HEK293 (cell line): ENCODE measurements around the gene PPFIA1.

ENCODE experiments used
- CTCF ChIA-PET: fragments of 350-600 bp; formaldehyde crosslinking; extraction: SDS; loops from one replicate; lab custom pipeline; 2021; ENCODE audit warnings: antibody characterized with exemption; lab: Yijun Ruan, JAX
- POLR2A ChIA-PET: fragments of 300-600 bp; formaldehyde crosslinking; extraction: SDS; loops from one replicate; lab custom pipeline; 2020; ENCODE audit warnings: antibody characterized with exemption, inconsistent platforms; lab: Yijun Ruan, JAX
- H3K27ac ChIP-seq: fragments of 200-500 bp; sonication (Bioruptor generic); 2 replicates; pipeline ENCODE4 v1.5.1; 2014; ENCODE audit warnings: low read depth, low read length, control low read depth, inconsistent platforms; ENCODE audit errors: extremely low read depth
- H3K36me3 ChIP-seq, 2 experiments: fragments of 200-500 bp in 1 of 2; sonication (Bioruptor generic) in 1 of 2; 1 replicate in 1 of 2; 2 replicates in 1 of 2; pipeline ENCODE4 v1.5.1; 2014 to 2017; ENCODE audit warnings: inconsistent platforms in 2 of 2, low read length in 2 of 2; ENCODE audit not compliant: control insufficient read depth in 2 of 2, insufficient read depth in 1 of 2
- H3K4me1 ChIP-seq: fragments of 200-500 bp; sonication (Bioruptor generic); 2 replicates; pipeline ENCODE4 v1.5.1; 2014; ENCODE audit warnings: mild to moderate bottlenecking, low read length, inconsistent platforms; ENCODE audit not compliant: control insufficient read depth, insufficient read depth
- H3K4me3 ChIP-seq: 2 replicates; pipeline ENCODE4 v1.5.1; 2011; ENCODE audit warnings: low read depth, mild to moderate bottlenecking, control low read depth, low read length, moderate library complexity
- H3K9me3 ChIP-seq: fragments of 200-500 bp; sonication (Bioruptor generic); 2 replicates; pipeline ENCODE4 v1.5.1; 2014; ENCODE audit warnings: low read depth, low read length, inconsistent platforms; ENCODE audit not compliant: control insufficient read depth, insufficient read depth
- BCL6B ChIP-seq: fragments of 450-650 bp; formaldehyde crosslinking; IDR thresholded peaks from 2 replicates; pipeline ENCODE4 v1.5.1; 2017; ENCODE audit warnings: missing biosample characterization, missing genetic modification characterization
- MYNN ChIP-seq: fragments of 450-650 bp; formaldehyde crosslinking; IDR thresholded peaks from 2 replicates; pipeline ENCODE4 v1.5.1; 2016; ENCODE audit warnings: missing biosample characterization, missing genetic modification characterization, borderline replicate concordance
- ZBTB49 ChIP-seq: fragments of 450-650 bp; formaldehyde crosslinking; IDR thresholded peaks from 2 replicates; pipeline ENCODE4 v1.5.1; 2016; ENCODE audit warnings: missing biosample characterization, missing genetic modification characterization, low read depth
- ZBTB6 ChIP-seq: fragments of 450-650 bp; formaldehyde crosslinking; IDR thresholded peaks from 2 replicates; pipeline ENCODE4 v1.5.1; 2017; ENCODE audit warnings: missing biosample characterization, missing genetic modification characterization
- ZBTB7A ChIP-seq: fragments of 450-650 bp; formaldehyde crosslinking; IDR thresholded peaks from 2 replicates; pipeline ENCODE4 v1.5.1; 2016; ENCODE audit warnings: low read depth, missing biosample characterization, missing genetic modification characterization
- ZBTB8A ChIP-seq: fragments of 450-650 bp; formaldehyde crosslinking; IDR thresholded peaks from 2 replicates; pipeline ENCODE4 v1.5.1; 2016; ENCODE audit warnings: missing biosample characterization, missing genetic modification characterization
- ZFP37 ChIP-seq: fragments of 450-650 bp; formaldehyde crosslinking; IDR thresholded peaks from 2 replicates; pipeline ENCODE4 v1.5.1; 2016; ENCODE audit warnings: missing biosample characterization, missing genetic modification characterization
- ZNF16 ChIP-seq: fragments of 450-650 bp; formaldehyde crosslinking; IDR thresholded peaks from 2 replicates; pipeline ENCODE4 v1.5.1; 2016; ENCODE audit warnings: low read depth, missing biosample characterization, missing genetic modification characterization
- ZNF311 ChIP-seq: fragments of 450-650 bp; formaldehyde crosslinking; IDR thresholded peaks from 2 replicates; pipeline ENCODE4 v1.5.1; 2017; ENCODE audit warnings: missing biosample characterization, missing genetic modification characterization, borderline replicate concordance
- ZNF394 ChIP-seq: fragments of 450-650 bp; formaldehyde crosslinking; IDR thresholded peaks from 2 replicates; pipeline ENCODE4 v1.5.1; 2016; ENCODE audit warnings: missing biosample characterization, missing genetic modification characterization, mild to moderate bottlenecking, moderate library complexity, borderline replicate concordance
- ZNF398 ChIP-seq: fragments of 450-650 bp; formaldehyde crosslinking; IDR thresholded peaks from 2 replicates; pipeline ENCODE4 v1.5.1; 2017; ENCODE audit warnings: missing biosample characterization, missing genetic modification characterization
- ZNF433 ChIP-seq: fragments of 450-650 bp; formaldehyde crosslinking; IDR thresholded peaks from 2 replicates; pipeline ENCODE4 v1.5.1; 2016; ENCODE audit warnings: missing biosample characterization, missing genetic modification characterization, low read depth
- ZNF510 ChIP-seq: fragments of 450-650 bp; formaldehyde crosslinking; IDR thresholded peaks from 2 replicates; pipeline ENCODE4 v1.5.1; 2018; ENCODE audit warnings: mild to moderate bottlenecking, missing genetic modification characterization, missing biosample characterization; ENCODE audit not compliant: insufficient replicate concordance
- ZNF558 ChIP-seq: fragments of 450-650 bp; formaldehyde crosslinking; IDR thresholded peaks from 2 replicates; pipeline ENCODE4 v1.5.1; 2016; ENCODE audit warnings: missing biosample characterization, missing genetic modification characterization
- ZNF560 ChIP-seq: fragments of 450-650 bp; formaldehyde crosslinking; IDR thresholded peaks from 2 replicates; pipeline ENCODE4 v1.5.1; 2017; ENCODE audit warnings: missing biosample characterization, missing genetic modification characterization, borderline replicate concordance
- ZNF623 ChIP-seq: fragments of 450-650 bp; formaldehyde crosslinking; IDR thresholded peaks from 2 replicates; pipeline ENCODE4 v1.5.1; 2016; ENCODE audit warnings: missing biosample characterization, missing genetic modification characterization
- ZNF692 ChIP-seq: fragments of 450-650 bp; formaldehyde crosslinking; IDR thresholded peaks from 2 replicates; pipeline ENCODE4 v1.5.1; 2016; ENCODE audit warnings: missing biosample characterization, missing genetic modification characterization
- ZSCAN18 ChIP-seq: fragments of 450-650 bp; formaldehyde crosslinking; IDR thresholded peaks from 2 replicates; pipeline ENCODE4 v1.5.1; 2016; ENCODE audit warnings: missing biosample characterization, missing genetic modification characterization
- ZSCAN23 ChIP-seq: fragments of 450-650 bp; formaldehyde crosslinking; IDR thresholded peaks from 2 replicates; pipeline ENCODE4 v1.5.1; 2016; ENCODE audit warnings: missing biosample characterization, missing genetic modification characterization

The PPFIA1 gene

DNA sequence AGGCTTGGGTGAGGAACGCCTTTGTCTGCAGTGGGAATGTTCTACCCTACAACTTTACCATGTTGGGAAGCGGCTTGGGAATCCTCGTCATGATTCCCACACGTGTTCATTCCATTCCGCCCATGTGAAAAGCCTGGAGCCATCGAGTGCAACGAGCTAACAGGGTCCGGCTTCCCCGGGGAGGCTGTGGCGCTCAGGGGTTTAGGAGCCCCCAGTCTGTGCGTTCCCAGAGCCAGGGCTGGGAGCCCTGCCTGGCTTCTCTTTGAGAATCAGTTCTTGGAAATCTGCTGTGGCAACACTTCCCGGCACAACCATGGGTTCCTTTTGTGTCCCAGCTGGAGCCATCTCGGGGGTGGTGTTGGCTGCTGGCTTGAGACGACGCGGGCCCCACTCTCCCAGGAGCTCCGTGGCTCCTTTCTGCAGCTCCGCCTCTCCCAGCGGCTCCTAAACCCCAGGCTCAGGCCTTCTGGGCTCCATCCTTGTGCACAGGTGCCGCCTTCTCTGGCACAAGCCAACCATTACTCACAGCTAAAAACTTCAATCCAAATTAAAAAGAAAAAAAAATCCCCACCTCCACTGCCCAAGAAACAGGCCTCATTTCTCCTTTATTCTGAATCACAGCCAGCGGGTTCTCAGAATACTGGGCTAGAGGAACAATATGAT, 18.7 kb upstream of the PPFIA1 start:
- no peaks in the 10 kb centered on the region for H3K4me1 ChIP-seq
- POLR2A ChIA-PET: interaction anchor here (0.5 kb wide), 1 partner anchor 13 kb away, joined by 4 read pairs; no protein-coding TSS in a partner anchor
- no peaks in the 10 kb centered on the region for H3K36me3 ChIP-seq
- H3K4me3 ChIP-seq: no peak overlapping the region
- H3K9me3 ChIP-seq: no peaks in the 10 kb centered on the region
- no peak overlapping the region for H3K27ac ChIP-seq
- TF ChIP-seq ZBTB6 (tag by site-specific recombination) (no peak), ZNF16 (tag by site-specific recombination) (no peak), ZBTB7A (tag by site-specific recombination) (no peak), ZFP37 (no peak), ZNF692 (tag by site-specific recombination) (no peak), ZBTB8A (tag by site-specific recombination) (no peak), ZBTB49 (tag by site-specific recombination) (no peak), ZSCAN23 (no peak), ZNF311 (tag by site-specific recombination) (no peak), ZNF398 (tag by site-specific recombination) (no peak), ZNF510 (tag by site-specific recombination) (no peak), BCL6B (tag by site-specific recombination) (no peak), ZNF623 (no peak), MYNN (no peak), ZNF433 (tag by site-specific recombination) (no peak), ZNF394 (tag by site-specific recombination) (no peak), ZNF560 (tag by site-specific recombination) (no peak), ZNF558 (tag by site-specific recombination) (no peak), ZSCAN18 (tag by site-specific recombination) (no peak)
- TF ChIP-seq, all 188 proteins: peak for 0
- CTCF ChIA-PET: interaction anchor here (0.5 kb wide), 1 partner anchor 484 kb away, joined by 3 read pairs; no protein-coding TSS in a partner anchor
